Keratinocyte (primary cell): ENCODE results near the gene SCT. TPM values are rescaled to one million over a fixed set of nuclear protein-coding genes. Genes with fewer than 3 reads are reported as not detected.
A peak's percentile ranks its signal among the peaks of the same experiment; 100 is the strongest.
"Not testable (repeated sequence)": the region's sequence is repeated elsewhere in the genome, so short reads cannot be mapped to it uniquely, and the experiment has no call there.

Source experiments
- DNase-seq: peaks from one replicate; pipeline ENCODE4 v3.0.0-alpha.2; 2011; ENCODE audit warnings: low read depth, missing footprints, low spot score
- FAIRE-seq: peaks from 2 replicates; lab custom pipeline; 2011; peaks lifted over from hg19 to GRCh38; lab: Jason Lieb, UNC
- H2AFZ ChIP-seq: 2 replicates; pipeline ENCODE4 v1.6.0; 2012; ENCODE audit warnings: low read length, control low read depth, inconsistent platforms; ENCODE audit not compliant: control insufficient read depth
- H3K27ac ChIP-seq: 2 replicates; pipeline ENCODE4 v1.5.1; 2011; ENCODE audit warnings: low read length; ENCODE audit not compliant: control insufficient read depth, insufficient read depth
- H3K27me3 ChIP-seq: 3 replicates; pipeline ENCODE4 v1.6.0; 2011; ENCODE audit warnings: low read length; ENCODE audit not compliant: control insufficient read depth, insufficient read depth; ENCODE audit errors: extremely low read depth
- H3K36me3 ChIP-seq, 2 experiments: 2 replicates in 1 of 2; 3 replicates in 1 of 2; pipeline ENCODE4 v1.5.1; 2011; ENCODE audit warnings: low read length in 2 of 2, mild to moderate bottlenecking in 1 of 2; ENCODE audit not compliant: control insufficient read depth in 2 of 2, insufficient read depth in 2 of 2; ENCODE audit errors: extremely low read depth in 1 of 2
- H3K4me1 ChIP-seq: 3 replicates; pipeline ENCODE4 v1.5.1; 2011; ENCODE audit warnings: low read length; ENCODE audit not compliant: control insufficient read depth, insufficient read depth; ENCODE audit errors: extremely low read depth
- H3K4me2 ChIP-seq: 3 replicates; pipeline ENCODE4 v1.6.0; 2011; ENCODE audit warnings: low read depth, low read length; ENCODE audit not compliant: control insufficient read depth, insufficient read depth; ENCODE audit errors: extremely low read depth
- H3K4me3 ChIP-seq, 3 experiments: fragments of 200-600 bp in 1 of 3; sonication (generic) in 1 of 3; 2 replicates in 2 of 3; 3 replicates in 1 of 3; pipeline ENCODE4 v1.5.1; 2011 to 2016; ENCODE audit warnings: low read length in 3 of 3, mild to moderate bottlenecking in 3 of 3, control low read depth in 2 of 3, inconsistent platforms in 1 of 3, low read depth in 1 of 3, mixed read lengths in 1 of 3, mixed run types in 1 of 3, moderate library complexity in 1 of 3; ENCODE audit not compliant: control insufficient read depth in 2 of 3, insufficient read depth in 2 of 3; ENCODE audit errors: extremely low read depth in 1 of 3
- H3K79me2 ChIP-seq: 2 replicates; pipeline ENCODE4 v1.6.0; 2012; ENCODE audit warnings: low read length; ENCODE audit not compliant: control insufficient read depth, insufficient read depth
- H3K9ac ChIP-seq: 3 replicates; pipeline ENCODE4 v1.6.0; 2011; ENCODE audit warnings: low read length; ENCODE audit not compliant: control insufficient read depth, insufficient read depth; ENCODE audit errors: extremely low read depth
- H3K9me1 ChIP-seq: 3 replicates; pipeline ENCODE4 v1.6.0; 2011; ENCODE audit warnings: low read length; ENCODE audit not compliant: control insufficient read depth, insufficient read depth; ENCODE audit errors: extremely low read depth
- H3K9me3 ChIP-seq: 2 replicates; pipeline ENCODE4 v1.5.1; 2012; ENCODE audit warnings: low read depth, low read length; ENCODE audit not compliant: control insufficient read depth
- H4K20me1 ChIP-seq: 3 replicates; pipeline ENCODE4 v1.6.0; 2011; ENCODE audit warnings: low read length; ENCODE audit not compliant: control insufficient read depth, insufficient read depth; ENCODE audit errors: extremely low read depth
- EZH2 ChIP-seq: IDR thresholded peaks from one replicate; pipeline ENCODE4 v1.6.1; 2012; ENCODE audit warnings: inconsistent platforms, mild to moderate bottlenecking, low read length, moderate library complexity
- dilution Hi-C: fragments of 300-500 bp; cut with MboI; formaldehyde crosslinking; loops from one replicate; pipeline ENCODE4 v1.7.0; 2020; ENCODE audit warnings: low sequenced_read_pairs; ENCODE audit not compliant: extremely low pct_ligation_motif_present
- polyA plus RNA-seq, 5 experiments: library from polyadenylated mRNA; depleted of rRNA in 3 of 5; stranded (reverse) in 3 of 5; stranded (forward) in 1 of 5; unstranded in 1 of 5; fragments of >200 nt; gene quantifications; 1 replicate in 1 of 5; 2 replicates in 3 of 5; 3 replicates in 1 of 5; pipeline versions ENCODE4 v1.2.1 to v1.2.3, GENCODE V29; 2011 to 2012; ENCODE audit warnings: missing spikeins in 2 of 5, low read depth in 1 of 5, low replicate concordance in 1 of 5
- TF ChIP-seq, protein P1 (sequence below), 3 experiments: IDR thresholded peaks in 1 of 3; conservative IDR thresholded peaks in 1 of 3; optimal IDR thresholded peaks in 1 of 3; 2 replicates in 2 of 3; 3 replicates in 1 of 3; pipeline versions ENCODE3 to v1.5.1; 2011; ENCODE audit warnings: low read length in 3 of 3, mild to moderate bottlenecking in 3 of 3, moderate library complexity in 2 of 3, control low read depth in 1 of 3, inconsistent platforms in 1 of 3; ENCODE audit not compliant: insufficient read depth in 2 of 3; ENCODE audit errors: extremely low read depth in 1 of 3

SCT gene
- polyA plus RNA-seq, 1 donor (not counting 4 experiments of a cell fraction or from before 2014, with no cell fraction given): not detected

DNA sequence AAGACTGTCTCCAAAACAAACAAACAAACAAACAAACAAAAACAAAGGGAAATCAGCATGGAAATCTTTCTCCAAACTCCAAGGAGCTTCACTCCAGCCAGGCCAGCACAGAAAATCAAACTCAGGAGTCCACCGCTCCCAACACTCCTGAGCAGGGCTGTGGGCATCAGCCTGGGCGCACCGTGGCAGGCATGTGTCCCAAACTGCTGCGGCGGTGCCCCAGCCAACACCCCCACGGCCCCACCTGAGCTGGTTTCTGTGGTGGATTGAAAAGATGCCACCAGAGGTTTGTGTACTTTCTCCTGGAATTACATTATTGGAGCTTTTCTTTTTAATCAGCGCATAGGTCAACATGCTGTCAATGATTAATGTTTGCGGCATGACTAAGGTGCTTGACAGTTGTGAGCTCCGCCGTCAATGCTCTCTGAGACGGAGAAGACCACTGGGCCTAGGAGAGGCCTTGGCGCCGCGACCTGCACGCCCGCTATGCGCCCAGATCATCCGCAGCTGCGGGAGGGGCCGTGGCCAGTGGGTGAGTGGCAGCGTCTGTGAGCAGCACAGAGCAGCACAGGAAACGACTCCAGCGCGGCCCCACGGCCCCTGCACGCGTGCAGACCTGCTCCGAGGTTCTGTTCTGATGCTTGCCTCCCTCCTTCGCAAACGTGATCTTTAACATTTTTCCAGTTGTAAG is 28.2 kb upstream of the SCT start:
- FAIRE-seq: peak; percentile 55
- peaks cover 5 to 8% of the 10 kb centered on the region in 2 experiments for H3K36me3 ChIP-seq
- H2AFZ ChIP-seq: no peak overlapping the region
- no peak overlapping the region for H3K4me3 ChIP-seq
- TF ChIP-seq, protein P1, sequence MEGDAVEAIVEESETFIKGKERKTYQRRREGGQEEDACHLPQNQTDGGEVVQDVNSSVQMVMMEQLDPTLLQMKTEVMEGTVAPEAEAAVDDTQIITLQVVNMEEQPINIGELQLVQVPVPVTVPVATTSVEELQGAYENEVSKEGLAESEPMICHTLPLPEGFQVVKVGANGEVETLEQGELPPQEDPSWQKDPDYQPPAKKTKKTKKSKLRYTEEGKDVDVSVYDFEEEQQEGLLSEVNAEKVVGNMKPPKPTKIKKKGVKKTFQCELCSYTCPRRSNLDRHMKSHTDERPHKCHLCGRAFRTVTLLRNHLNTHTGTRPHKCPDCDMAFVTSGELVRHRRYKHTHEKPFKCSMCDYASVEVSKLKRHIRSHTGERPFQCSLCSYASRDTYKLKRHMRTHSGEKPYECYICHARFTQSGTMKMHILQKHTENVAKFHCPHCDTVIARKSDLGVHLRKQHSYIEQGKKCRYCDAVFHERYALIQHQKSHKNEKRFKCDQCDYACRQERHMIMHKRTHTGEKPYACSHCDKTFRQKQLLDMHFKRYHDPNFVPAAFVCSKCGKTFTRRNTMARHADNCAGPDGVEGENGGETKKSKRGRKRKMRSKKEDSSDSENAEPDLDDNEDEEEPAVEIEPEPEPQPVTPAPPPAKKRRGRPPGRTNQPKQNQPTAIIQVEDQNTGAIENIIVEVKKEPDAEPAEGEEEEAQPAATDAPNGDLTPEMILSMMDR (optimal IDR thresholded peaks at IDR 0.05 in 1 of 3, IDR thresholded peaks at IDR 0.05 in 1 of 3, conservative IDR thresholded peaks at IDR 0.05 in 1 of 3; ENCODE audit: extremely low read depth in 1 of 3, insufficient read depth in 2 of 3, low read length in 3 of 3): no peak
- no peak for TF ChIP-seq EZH2
- H3K4me1 ChIP-seq: peaks cover 7% of the 10 kb centered on the region
- H3K27me3 ChIP-seq: no peaks in the 10 kb centered on the region
- H3K9ac ChIP-seq: no peak overlapping the region
- no peak for DNase-seq
- H3K79me2 ChIP-seq: no peaks in the 10 kb centered on the region
- H3K4me2 ChIP-seq: no peak overlapping the region
- H3K27ac ChIP-seq: no peak overlapping the region
- H3K9me3 ChIP-seq: no peaks in the 10 kb centered on the region
- H4K20me1 ChIP-seq: no peaks in the 10 kb centered on the region
- no peaks in the 10 kb centered on the region for H3K9me1 ChIP-seq
- dilution Hi-C loops: no loop called here

DNA sequence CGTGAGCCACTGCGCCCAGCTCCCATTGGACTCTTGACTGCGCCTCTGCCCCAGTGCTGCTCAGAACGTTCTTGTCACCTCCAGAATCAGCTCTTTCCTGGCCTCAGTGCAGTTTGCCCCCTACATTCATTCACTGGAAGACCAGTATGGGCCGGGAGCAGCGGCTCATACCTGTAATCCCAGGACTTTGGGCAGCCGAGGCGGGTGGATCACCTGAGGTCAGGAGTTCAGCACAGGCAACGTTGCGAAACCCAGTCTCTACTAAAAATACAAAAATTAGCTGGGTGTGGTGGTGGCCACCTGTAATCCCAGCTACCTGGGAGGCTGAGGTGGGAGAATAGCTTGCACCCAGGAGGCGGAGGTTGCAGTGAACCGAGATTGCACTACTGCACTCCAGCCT is 27.5 kb upstream of the SCT start:
- H3K4me3 ChIP-seq: not testable (repeated sequence)

DNA sequence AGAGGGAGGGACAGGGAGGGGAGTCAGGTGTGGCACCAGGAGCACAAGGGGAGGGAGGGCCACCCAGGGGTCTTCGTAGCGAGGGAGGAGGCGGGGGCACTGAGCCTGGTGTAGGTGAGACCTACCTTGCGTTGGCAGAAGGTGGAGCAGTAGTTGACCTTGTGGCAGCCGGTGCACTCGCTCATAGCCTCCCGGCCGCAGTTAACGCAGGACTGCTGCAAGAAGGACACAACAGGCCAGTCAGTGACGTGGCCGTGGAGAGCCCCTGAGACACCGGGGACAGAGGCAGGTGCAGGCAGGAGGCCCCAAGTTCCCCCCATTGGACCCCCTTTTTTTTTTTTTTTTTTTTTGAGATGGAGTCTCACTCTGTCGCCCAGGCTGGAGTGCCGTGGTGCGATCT is 26.9 kb upstream of the SCT start:
- H4K20me1 ChIP-seq: no peaks in the 10 kb centered on the region
- H3K4me2 ChIP-seq: no peak overlapping the region
- no peaks in the 10 kb centered on the region for H3K27me3 ChIP-seq
- H3K9ac ChIP-seq: no peak overlapping the region
- H3K4me1 ChIP-seq: peaks cover 4% of the 10 kb centered on the region
- peaks cover 5 to 8% of the 10 kb centered on the region in 2 experiments for H3K36me3 ChIP-seq
- no peak overlapping the region for H3K27ac ChIP-seq
- no peak overlapping the region for H3K4me3 ChIP-seq
- DNase-seq (no peak), FAIRE-seq (no peak)
- no peaks in the 10 kb centered on the region for H3K79me2 ChIP-seq
- no peak overlapping the region for H2AFZ ChIP-seq
- no peaks in the 10 kb centered on the region for H3K9me3 ChIP-seq
- dilution Hi-C loops: no loop called here
- no peak for TF ChIP-seq EZH2
- TF ChIP-seq, protein P1 (optimal IDR thresholded peaks at IDR 0.05 in 1 of 3, IDR thresholded peaks at IDR 0.05 in 1 of 3, conservative IDR thresholded peaks at IDR 0.05 in 1 of 3; ENCODE audit: extremely low read depth in 1 of 3, insufficient read depth in 2 of 3, low read length in 3 of 3): no peak
- no peaks in the 10 kb centered on the region for H3K9me1 ChIP-seq

More for the DNA sequence above, 27.5 kb upstream of the SCT start:
- H4K20me1 ChIP-seq, H3K79me2 ChIP-seq, H3K4me2 ChIP-seq, H3K27me3 ChIP-seq, dilution Hi-C loops, H3K27ac ChIP-seq, H3K36me3 ChIP-seq, H2AFZ ChIP-seq, H3K9ac ChIP-seq, FAIRE-seq, H3K4me1 ChIP-seq, DNase-seq, H3K9me3 ChIP-seq, H3K9me1 ChIP-seq: not testable (repeated sequence)

DNA sequence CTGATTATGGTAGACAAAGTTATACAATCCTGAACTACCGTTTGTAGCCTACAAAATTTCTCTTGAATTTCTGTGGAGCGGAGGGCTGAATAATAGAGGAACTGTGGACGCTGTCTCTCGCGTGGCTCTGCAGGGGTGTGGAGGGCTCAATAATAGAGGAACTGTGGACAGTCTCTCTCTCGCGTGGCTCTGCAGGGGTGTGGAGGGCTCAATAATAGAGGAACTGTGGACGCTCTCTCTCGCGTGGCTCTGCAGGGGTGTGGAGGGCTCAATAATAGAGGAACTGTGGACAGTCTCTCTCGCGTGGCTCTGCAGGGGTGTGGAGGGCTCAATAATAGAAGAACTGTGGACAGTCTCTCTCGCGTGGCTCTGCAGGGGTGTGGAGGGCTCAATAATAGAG is 26.2 kb upstream of the SCT start:
- H4K20me1 ChIP-seq, H3K4me3 ChIP-seq, DNase-seq, H3K4me1 ChIP-seq, H3K27ac ChIP-seq, H3K9me3 ChIP-seq, H3K27me3 ChIP-seq, H3K79me2 ChIP-seq, H2AFZ ChIP-seq, H3K9me1 ChIP-seq, H3K4me2 ChIP-seq, H3K9ac ChIP-seq, dilution Hi-C loops, FAIRE-seq, H3K36me3 ChIP-seq: not testable (repeated sequence)
